ENCODE measurements around the gene RASSF10. TPM values are rescaled to one million over a fixed set of nuclear protein-coding genes. Genes with fewer than 3 reads are reported as not detected.

Gene RASSF10
- total RNA-seq, 2 donors from 2014 or later: not detected

- Mint-ChIP-seq H3K27ac (no peak overlapping the region), H3K36me3 (ENCODE audit: low read depth) (peaks cover 3% of the 10 kb centered on the region), H3K4me3 (no peak overlapping the region), H3K4me1 (peaks cover 10% of the 10 kb centered on the region), H3K27me3 (peaks cover 57% of the 10 kb centered on the region)
- H3K9me3 ChIP-seq (ENCODE audit: control insufficient read depth, low read length, poor library complexity, severe bottlenecking): no peaks in the 10 kb centered on the region
- no peak for ATAC-seq
- DNase-seq: no peak
These were observed 6.6 kb downstream of the RASSF10 start for GRCh38 chr11:13015753-13016152.

GRCh38 chr11:13016415-13016814, 7.3 kb downstream of the RASSF10 start:
- no peaks in the 10 kb centered on the region for H3K9me3 ChIP-seq (ENCODE audit: control insufficient read depth, low read length, poor library complexity, severe bottlenecking)
- Mint-ChIP-seq H3K27ac (no peak overlapping the region), H3K4me3 (no peak overlapping the region), H3K4me1 (peaks cover 7% of the 10 kb centered on the region), H3K27me3 (peaks cover 51% of the 10 kb centered on the region), H3K36me3 (ENCODE audit: low read depth) (no peaks in the 10 kb centered on the region)
- DNase-seq (no peak), ATAC-seq (no peak)

- Mint-ChIP-seq H3K27me3 (peaks cover 51% of the 10 kb centered on the region), H3K4me1 (peaks cover 5% of the 10 kb centered on the region), H3K27ac (no peak overlapping the region), H3K4me3 (no peak overlapping the region), H3K36me3 (ENCODE audit: low read depth) (no peaks in the 10 kb centered on the region)
- ATAC-seq: no peak
- peaks cover 3% of the 10 kb centered on the region for H3K9me3 ChIP-seq (ENCODE audit: control insufficient read depth, low read length, poor library complexity, severe bottlenecking)
- DNase-seq: no peak
These were observed 10.2 kb downstream of the RASSF10 start for GRCh38 chr11:13019313-13019712.

GRCh38 chr11:13023423-13023822, 14.3 kb downstream of the RASSF10 start:
- ATAC-seq: no peak
- Mint-ChIP-seq H3K27me3 (peaks cover 27% of the 10 kb centered on the region), H3K27ac (no peak overlapping the region), H3K4me3 (no peak overlapping the region), H3K4me1 (no peaks in the 10 kb centered on the region), H3K36me3 (ENCODE audit: low read depth) (no peaks in the 10 kb centered on the region)
- DNase-seq: no peak
- H3K9me3 ChIP-seq (ENCODE audit: control insufficient read depth, low read length, poor library complexity, severe bottlenecking): peaks cover 3% of the 10 kb centered on the region

- Mint-ChIP-seq H3K4me3 (no peak overlapping the region), H3K4me1 (no peaks in the 10 kb centered on the region), H3K27me3 (peaks cover 27% of the 10 kb centered on the region), H3K36me3 (ENCODE audit: low read depth) (no peaks in the 10 kb centered on the region), H3K27ac (no peak overlapping the region)
- peaks cover 3% of the 10 kb centered on the region for H3K9me3 ChIP-seq (ENCODE audit: control insufficient read depth, low read length, poor library complexity, severe bottlenecking)
- no peak for ATAC-seq
- DNase-seq: no peak
These were observed 17.6 kb downstream of the RASSF10 start for GRCh38 chr11:13026722-13027121.

- peaks cover 3% of the 10 kb centered on the region for H3K9me3 ChIP-seq (ENCODE audit: control insufficient read depth, low read length, poor library complexity, severe bottlenecking)
- H3K36me3 Mint-ChIP-seq (ENCODE audit: low read depth): no peaks in the 10 kb centered on the region
- no peak overlapping the region for H3K4me3 Mint-ChIP-seq
- no peaks in the 10 kb centered on the region for H3K4me1 Mint-ChIP-seq
- DNase-seq (no peak), ATAC-seq (no peak)
- H3K27me3 Mint-ChIP-seq: peaks cover 11% of the 10 kb centered on the region
- H3K27ac Mint-ChIP-seq: no peak overlapping the region
These were observed 19.2 kb downstream of the RASSF10 start for GRCh38 chr11:13028322-13028721.

GRCh38 chr11:13029872-13030271, 20.8 kb downstream of the RASSF10 start:
- Mint-ChIP-seq H3K27me3 (peaks cover 9% of the 10 kb centered on the region), H3K36me3 (ENCODE audit: low read depth) (no peaks in the 10 kb centered on the region), H3K27ac (no peak overlapping the region), H3K4me3 (no peak overlapping the region), H3K4me1 (no peaks in the 10 kb centered on the region)
- DNase-seq (no peak), ATAC-seq (no peak)
- no peaks in the 10 kb centered on the region for H3K9me3 ChIP-seq (ENCODE audit: control insufficient read depth, low read length, poor library complexity, severe bottlenecking)

GRCh38 chr11:13030857-13031256, 21.7 kb downstream of the RASSF10 start:
- Mint-ChIP-seq H3K4me1 (no peaks in the 10 kb centered on the region), H3K4me3 (no peak overlapping the region)

GRCh38 chr11:13031349-13031748, 22.2 kb downstream of the RASSF10 start:
- no peak overlapping the region for H3K27ac Mint-ChIP-seq

More at GRCh38 chr11:13030857-13031256, 21.7 kb downstream of the RASSF10 start:
- H3K27ac Mint-ChIP-seq: no peak overlapping the region
- H3K27me3 Mint-ChIP-seq: peaks cover 18% of the 10 kb centered on the region
- DNase-seq (no peak), ATAC-seq (no peak)
- no peaks in the 10 kb centered on the region for H3K9me3 ChIP-seq (ENCODE audit: control insufficient read depth, low read length, poor library complexity, severe bottlenecking)
- no peaks in the 10 kb centered on the region for H3K36me3 Mint-ChIP-seq (ENCODE audit: low read depth)

GRCh38 chr11:13033760-13034533, 24.8 kb downstream of the RASSF10 start:
- DNase-seq: no peak
- H3K27ac Mint-ChIP-seq: no peak overlapping the region
- ATAC-seq: no peak
- H3K36me3 Mint-ChIP-seq (ENCODE audit: low read depth): no peaks in the 10 kb centered on the region
- H3K4me3 Mint-ChIP-seq: no peak overlapping the region
- no peaks in the 10 kb centered on the region for H3K9me3 ChIP-seq (ENCODE audit: control insufficient read depth, low read length, poor library complexity, severe bottlenecking)
- H3K4me1 Mint-ChIP-seq: no peaks in the 10 kb centered on the region
- peaks cover 41% of the 10 kb centered on the region for H3K27me3 Mint-ChIP-seq

More at GRCh38 chr11:13031349-13031748, 22.2 kb downstream of the RASSF10 start:
- H3K4me3 Mint-ChIP-seq: no peak overlapping the region
- no peaks in the 10 kb centered on the region for H3K4me1 Mint-ChIP-seq
- DNase-seq (no peak), ATAC-seq (no peak)
- no peaks in the 10 kb centered on the region for H3K36me3 Mint-ChIP-seq (ENCODE audit: low read depth)
- H3K9me3 ChIP-seq (ENCODE audit: control insufficient read depth, low read length, poor library complexity, severe bottlenecking): no peaks in the 10 kb centered on the region
- peaks cover 23% of the 10 kb centered on the region for H3K27me3 Mint-ChIP-seq

- Mint-ChIP-seq H3K4me3 (no peak overlapping the region), H3K4me1 (no peaks in the 10 kb centered on the region), H3K27ac (no peak overlapping the region), H3K27me3 (peaks cover 50% of the 10 kb centered on the region), H3K36me3 (ENCODE audit: low read depth) (no peaks in the 10 kb centered on the region)
- ATAC-seq (no peak), DNase-seq (no peak)
- H3K9me3 ChIP-seq (ENCODE audit: control insufficient read depth, low read length, poor library complexity, severe bottlenecking): no peaks in the 10 kb centered on the region
These were observed 26.6 kb downstream of the RASSF10 start for GRCh38 chr11:13035711-13036110.

- Mint-ChIP-seq H3K36me3 (ENCODE audit: low read depth) (no peaks in the 10 kb centered on the region), H3K4me1 (no peaks in the 10 kb centered on the region), H3K27me3 (peaks cover 54% of the 10 kb centered on the region), H3K4me3 (no peak overlapping the region), H3K27ac (no peak overlapping the region)
- DNase-seq: no peak
- no peaks in the 10 kb centered on the region for H3K9me3 ChIP-seq (ENCODE audit: control insufficient read depth, low read length, poor library complexity, severe bottlenecking)
- no peak for ATAC-seq
These were observed 27.1 kb downstream of the RASSF10 start for GRCh38 chr11:13036235-13036634.

- Mint-ChIP-seq H3K27ac (no peak overlapping the region), H3K27me3 (peaks cover 70% of the 10 kb centered on the region), H3K4me1 (peaks cover 2% of the 10 kb centered on the region), H3K4me3 (no peak overlapping the region), H3K36me3 (ENCODE audit: low read depth) (no peaks in the 10 kb centered on the region)
- ATAC-seq (no peak), DNase-seq (no peak)
- no peaks in the 10 kb centered on the region for H3K9me3 ChIP-seq (ENCODE audit: control insufficient read depth, low read length, poor library complexity, severe bottlenecking)
These were observed 29.2 kb downstream of the RASSF10 start for GRCh38 chr11:13038366-13038765.

GRCh38 chr11:13039126-13039525, 30.0 kb downstream of the RASSF10 start:
- no peaks in the 10 kb centered on the region for H3K36me3 Mint-ChIP-seq (ENCODE audit: low read depth)
- peaks cover 66% of the 10 kb centered on the region for H3K27me3 Mint-ChIP-seq
- H3K27ac Mint-ChIP-seq: no peak overlapping the region

More at GRCh38 chr11:13039126-13039525, 30.0 kb downstream of the RASSF10 start:
- ATAC-seq: no peak
- Mint-ChIP-seq H3K4me1 (peaks cover 2% of the 10 kb centered on the region), H3K4me3 (no peak overlapping the region)
- no peak for DNase-seq
- H3K9me3 ChIP-seq (ENCODE audit: control insufficient read depth, low read length, poor library complexity, severe bottlenecking): no peaks in the 10 kb centered on the region

Data from T-helper 17 cell (primary cell).